Measurements from ENCODE around the gene SKIDA1. TPM values are rescaled to one million over a fixed set of nuclear protein-coding genes. Genes with fewer than 3 reads are reported as not detected.
"Not testable (repeated sequence)": the region's sequence is repeated elsewhere in the genome, so short reads cannot be mapped to it uniquely, and the experiment has no call there.

Gene SKIDA1
- total and polyA plus RNA-seq, 3 experiments from 2014 or later = 0.20 to 0.35 (median 0.24) TPM

DNA sequence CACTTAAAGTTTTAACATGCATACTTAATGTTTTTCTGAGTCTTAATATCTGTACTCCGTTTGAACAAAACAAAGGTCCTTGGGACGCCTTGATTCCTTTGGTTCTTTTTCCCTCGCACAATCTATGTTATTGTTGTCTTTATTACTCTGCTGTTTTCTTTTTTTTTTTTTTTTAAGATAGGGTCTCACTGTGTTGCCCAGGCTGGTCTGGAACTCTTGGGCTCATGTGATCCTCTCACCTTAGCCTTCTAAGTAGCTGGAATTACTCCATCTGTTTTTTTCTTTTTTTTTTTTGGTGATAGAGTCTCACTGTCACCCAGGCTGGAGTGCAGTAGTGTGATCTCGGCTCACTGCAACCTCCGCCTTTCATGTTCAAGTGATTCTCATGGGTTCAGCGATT is 21.8 kb upstream of the SKIDA1 start:
- H3K27ac ChIP-seq (ENCODE audit: low read depth, low read length) = no peak overlapping the region
- H3K36me3 Mint-ChIP-seq = peaks cover 0 to 74% (median 27%) of the 10 kb centered on the region in 3 donors
- H3K27me3 Mint-ChIP-seq = no peaks in the 10 kb centered on the region
- H3K9me3 Mint-ChIP-seq = no peaks in the 10 kb centered on the region
- no peaks in the 10 kb centered on the region for H3K36me3 ChIP-seq (ENCODE audit: insufficient read depth, low read length)
- peaks cover 28 to 42% (median 38%) of the 10 kb centered on the region in 3 donors for H3K4me1 Mint-ChIP-seq
- H3K4me1 ChIP-seq (ENCODE audit: insufficient read depth, low read length) = peaks cover 4% of the 10 kb centered on the region
- H3K4me3 ChIP-seq (ENCODE audit: low read length) = no peak overlapping the region
- no peak overlapping the region for H3K4me3 Mint-ChIP-seq
- no peak for DNase-seq
- H3K27ac Mint-ChIP-seq = peak overlapping the region in 1 of 8 donors; percentile 3
- no peaks in the 10 kb centered on the region for H3K27me3 ChIP-seq (ENCODE audit: insufficient read depth, low read length, poor library complexity, severe bottlenecking)
- no peaks in the 10 kb centered on the region for H3K9me3 ChIP-seq (ENCODE audit: low read length)
- CTCF ChIA-PET = interaction anchor here (1.2 kb wide), 1 partner anchor 51 kb away, joined by 3 read pairs; no protein-coding TSS in a partner anchor
- POLR2A ChIA-PET = no interaction called here

DNA sequence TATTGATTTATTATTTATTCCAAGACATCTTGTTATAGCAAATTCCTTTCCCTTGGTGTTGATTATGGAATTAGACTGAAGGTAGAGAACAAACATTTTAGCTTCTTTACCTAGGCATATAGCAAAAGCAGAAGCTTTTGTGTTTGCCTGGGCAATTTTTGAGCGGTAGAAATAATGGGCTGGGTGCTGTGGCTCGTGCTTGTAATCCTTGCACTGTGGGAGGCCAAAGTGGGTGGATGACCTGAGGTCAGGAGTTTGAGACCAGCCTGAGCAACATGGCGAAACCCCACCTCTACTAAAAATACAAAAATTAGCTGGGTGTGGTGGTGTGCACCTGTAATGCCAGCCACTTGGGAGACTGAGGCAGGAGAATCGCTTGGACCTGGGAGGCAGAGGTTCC is 15.2 kb upstream of the SKIDA1 start:
- DNase-seq; H3K27ac ChIP-seq (ENCODE audit: low read depth, low read length); H3K4me1 ChIP-seq (ENCODE audit: insufficient read depth, low read length); POLR2A ChIA-PET; H3K27ac Mint-ChIP-seq; H3K9me3 Mint-ChIP-seq; H3K4me3 Mint-ChIP-seq; H3K4me3 ChIP-seq (ENCODE audit: low read length); H3K27me3 ChIP-seq (ENCODE audit: insufficient read depth, low read length, poor library complexity, severe bottlenecking); H3K9me3 ChIP-seq (ENCODE audit: low read length); H3K27me3 Mint-ChIP-seq: not testable (repeated sequence)
- peaks cover 11% of the 10 kb centered on the region for H3K36me3 ChIP-seq (ENCODE audit: insufficient read depth, low read length)
- Mint-ChIP-seq H3K4me1 (peaks cover 21 to 38% (median 34%) of the 10 kb centered on the region in 3 donors), H3K36me3 (peaks cover 11 to 77% (median 31%) of the 10 kb centered on the region in 3 donors)
- CTCF ChIA-PET = interaction anchor here (0.6 to 1.5 kb wide), 2 partner anchors 192 to 1311 kb away, joined by 3 read pairs; no protein-coding TSS in a partner anchor

DNA sequence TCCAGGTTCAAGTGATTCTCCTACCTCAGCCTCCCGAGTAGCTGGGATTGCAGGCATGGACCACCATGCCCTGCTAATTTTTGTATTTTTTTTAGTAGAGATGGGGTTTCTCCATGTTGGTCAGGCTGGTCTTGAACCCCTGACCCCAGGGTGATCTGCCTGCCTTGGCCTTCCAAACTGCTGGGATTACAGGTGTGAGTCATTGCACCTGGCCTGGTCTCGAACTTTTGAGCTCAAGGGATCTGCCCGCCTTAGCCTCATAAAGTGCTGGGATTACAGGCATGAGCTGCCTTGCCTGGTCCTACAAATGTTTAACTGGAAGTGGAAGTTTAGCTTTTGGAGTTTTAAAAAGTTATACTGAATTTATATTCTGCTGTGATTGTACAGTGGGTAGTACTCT is 11.4 kb upstream of the SKIDA1 start:
- H3K27ac Mint-ChIP-seq = peak overlapping the region in 5 of 8 donors; percentile 14 to 82 (median 74)
- no peaks in the 10 kb centered on the region for H3K27me3 ChIP-seq (ENCODE audit: insufficient read depth, low read length, poor library complexity, severe bottlenecking)
- no peak overlapping the region for H3K27ac ChIP-seq (ENCODE audit: low read depth, low read length)
- H3K4me3 ChIP-seq (ENCODE audit: low read length) = no peak overlapping the region
- H3K36me3 ChIP-seq (ENCODE audit: insufficient read depth, low read length) = peaks cover 8% of the 10 kb centered on the region
- peaks cover 23% of the 10 kb centered on the region for H3K4me1 ChIP-seq (ENCODE audit: insufficient read depth, low read length)
- POLR2A ChIA-PET = no interaction called here
- H3K4me1 Mint-ChIP-seq = peaks cover 29 to 42% (median 36%) of the 10 kb centered on the region in 3 donors
- CTCF ChIA-PET = interaction anchor here (0.8 to 2.5 kb wide), 2 partner anchors 11 to 41 kb away, joined by 3 to 8 read pairs; partner anchors contain the start of gene SKIDA1
- H3K4me3 Mint-ChIP-seq = peak overlapping the region in 6 of 7 donors; percentile 2 to 85 (median 58)
- no peak for DNase-seq
- H3K36me3 Mint-ChIP-seq = peaks cover 9 to 53% (median 10%) of the 10 kb centered on the region in 3 donors
- H3K27me3 Mint-ChIP-seq = no peaks in the 10 kb centered on the region
- no peaks in the 10 kb centered on the region for H3K9me3 Mint-ChIP-seq
- H3K9me3 ChIP-seq (ENCODE audit: low read length) = no peaks in the 10 kb centered on the region

DNA sequence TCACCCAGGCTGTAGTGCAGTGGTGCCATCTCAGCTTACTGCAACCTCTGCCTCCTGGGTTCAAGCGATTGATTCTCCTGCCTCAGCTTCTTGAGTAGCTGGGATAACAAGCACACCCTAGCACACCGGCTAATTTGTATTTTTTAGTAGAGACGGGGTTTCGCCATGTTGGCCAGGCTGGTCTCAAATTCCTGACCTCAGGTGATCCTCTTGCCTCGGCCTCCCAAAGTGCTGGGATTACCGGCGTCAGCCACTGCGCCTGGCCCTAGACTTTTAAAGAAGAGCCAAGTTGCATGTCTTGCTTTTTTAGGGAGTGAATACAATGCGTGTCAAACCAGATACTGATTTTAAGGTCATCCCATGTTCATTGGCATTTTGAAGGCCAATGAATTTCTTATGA is 10.5 kb upstream of the SKIDA1 start:
- H3K36me3 ChIP-seq (ENCODE audit: insufficient read depth, low read length); H3K4me3 ChIP-seq (ENCODE audit: low read length); DNase-seq; H3K9me3 Mint-ChIP-seq; POLR2A ChIA-PET; H3K27me3 ChIP-seq (ENCODE audit: insufficient read depth, low read length, poor library complexity, severe bottlenecking); H3K9me3 ChIP-seq (ENCODE audit: low read length); CTCF ChIA-PET; H3K27me3 Mint-ChIP-seq; H3K27ac ChIP-seq (ENCODE audit: low read depth, low read length): not testable (repeated sequence)
- peak overlapping the region in 5 of 8 donors; percentile 70 to 89 (median 80) for H3K27ac Mint-ChIP-seq
- peaks cover 25 to 38% (median 31%) of the 10 kb centered on the region in 3 donors for H3K4me1 Mint-ChIP-seq
- peak overlapping the region in 6 of 7 donors; percentile 76 to 94 (median 83) for H3K4me3 Mint-ChIP-seq
- peaks cover 5 to 44% (median 5%) of the 10 kb centered on the region in 3 donors for H3K36me3 Mint-ChIP-seq
- peaks cover 23% of the 10 kb centered on the region for H3K4me1 ChIP-seq (ENCODE audit: insufficient read depth, low read length)

DNA sequence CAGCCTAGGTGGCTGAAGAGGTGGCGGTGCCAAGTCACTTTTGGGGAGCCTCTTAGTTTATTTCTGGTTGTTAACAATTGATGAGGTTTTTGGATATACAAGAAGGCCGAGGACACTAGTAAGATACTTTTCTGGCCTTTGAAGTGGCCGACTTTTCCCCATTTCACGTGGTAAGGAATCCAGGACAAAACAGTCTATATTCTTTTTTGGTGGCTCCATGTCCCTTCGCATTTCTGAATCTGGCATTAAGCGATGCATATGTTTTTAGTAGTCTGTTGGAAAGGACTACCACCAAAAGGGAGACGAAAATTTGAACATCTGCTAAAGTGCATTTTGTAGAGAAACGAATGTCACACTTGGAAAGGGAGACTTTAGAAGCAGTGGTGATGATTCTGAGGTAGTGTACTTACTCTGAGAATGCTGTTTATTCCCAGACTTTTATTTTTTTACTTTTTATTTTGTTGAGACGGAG is 10.0 kb upstream of the SKIDA1 start:
- CTCF ChIA-PET = no interaction called here
- DNase-seq = no peak
- Histone ChIP-seq H3K9me3 (ENCODE audit: low read length) (no peaks in the 10 kb centered on the region), H3K27ac (ENCODE audit: low read depth, low read length) (no peak overlapping the region), H3K4me1 (ENCODE audit: insufficient read depth, low read length) (peaks cover 23% of the 10 kb centered on the region), H3K27me3 (ENCODE audit: insufficient read depth, low read length, poor library complexity, severe bottlenecking) (no peaks in the 10 kb centered on the region), H3K36me3 (ENCODE audit: insufficient read depth, low read length) (no peaks in the 10 kb centered on the region), H3K4me3 (ENCODE audit: low read length) (peak overlapping the region; percentile 39)
- Mint-ChIP-seq H3K4me3 (peak overlapping the region; percentile 76 to 94 (median 84)), H3K9me3 (no peaks in the 10 kb centered on the region), H3K36me3 (peaks cover 5 to 41% (median 5%) of the 10 kb centered on the region in 3 donors), H3K27ac (peak overlapping the region; percentile 70 to 89 (median 81)), H3K4me1 (peaks cover 25 to 38% (median 31%) of the 10 kb centered on the region in 3 donors), H3K27me3 (no peaks in the 10 kb centered on the region)
- POLR2A ChIA-PET = no interaction called here

DNA sequence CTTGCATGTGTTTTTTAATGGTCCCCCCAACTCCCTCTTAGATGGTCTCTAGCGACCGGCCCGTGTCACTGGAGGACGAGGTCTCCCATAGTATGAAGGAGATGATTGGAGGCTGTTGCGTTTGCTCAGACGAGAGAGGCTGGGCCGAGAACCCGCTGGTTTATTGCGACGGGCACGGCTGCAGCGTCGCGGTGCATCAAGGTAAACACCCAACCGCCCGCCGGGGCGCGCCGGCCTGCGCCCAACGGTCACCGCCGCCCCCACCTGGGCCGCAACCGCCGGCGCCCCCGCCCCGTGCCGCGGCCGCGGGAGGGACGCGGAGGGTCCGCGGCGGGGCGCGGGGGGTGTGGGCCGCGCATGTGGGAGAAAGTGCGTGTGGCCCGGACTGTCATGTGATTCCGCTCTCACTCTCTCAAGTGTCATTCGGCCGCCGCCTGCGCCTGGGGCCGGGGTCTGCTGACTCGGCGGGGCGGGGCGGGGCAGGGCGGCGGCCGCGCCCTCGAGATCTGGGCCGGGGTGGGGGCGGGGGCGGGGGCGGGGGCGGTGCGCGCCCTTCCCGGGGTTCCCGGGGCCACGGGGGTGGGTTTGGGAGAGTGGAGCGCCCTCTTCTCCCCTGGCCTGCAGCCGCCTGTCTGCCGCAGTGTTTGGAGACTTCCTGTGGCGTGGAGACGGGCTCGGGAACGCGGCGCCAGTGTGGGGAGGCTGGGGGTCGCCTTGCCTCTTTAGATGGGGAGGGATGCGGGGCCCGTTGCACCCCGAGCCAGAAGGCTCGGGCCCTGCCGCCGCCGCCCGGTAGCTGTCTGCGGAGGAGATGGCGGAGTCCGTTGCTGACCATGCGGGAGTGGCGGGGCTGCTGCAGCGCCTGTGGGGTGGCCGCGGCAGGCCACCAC is 9.4 kb upstream of the SKIDA1 start:
- Histone ChIP-seq H3K36me3 (ENCODE audit: insufficient read depth, low read length) (no peaks in the 10 kb centered on the region), H3K27ac (ENCODE audit: low read depth, low read length) (peak overlapping the region; percentile 51), H3K4me3 (ENCODE audit: low read length) (peak overlapping the region; percentile 39), H3K4me1 (ENCODE audit: insufficient read depth, low read length) (peaks cover 23% of the 10 kb centered on the region), H3K27me3 (ENCODE audit: insufficient read depth, low read length, poor library complexity, severe bottlenecking) (no peaks in the 10 kb centered on the region), H3K9me3 (ENCODE audit: low read length) (no peaks in the 10 kb centered on the region)
- H3K4me3 Mint-ChIP-seq = peak overlapping the region; percentile 86 to 96 (median 94)
- H3K27me3 Mint-ChIP-seq = no peaks in the 10 kb centered on the region
- H3K4me1 Mint-ChIP-seq = peaks cover 25 to 38% (median 31%) of the 10 kb centered on the region in 3 donors
- peaks cover 5 to 35% (median 5%) of the 10 kb centered on the region in 3 donors for H3K36me3 Mint-ChIP-seq
- ChIA-PET CTCF (no interaction called here), POLR2A (interaction anchor here (1.6 kb wide), 1 partner anchor 694 kb away, joined by 3 read pairs; no protein-coding TSS in a partner anchor)
- H3K9me3 Mint-ChIP-seq = no peaks in the 10 kb centered on the region
- H3K27ac Mint-ChIP-seq = peak overlapping the region; percentile 80 to 92 (median 88)
- peak; percentile 40 to 68 (median 47) for DNase-seq

DNA sequence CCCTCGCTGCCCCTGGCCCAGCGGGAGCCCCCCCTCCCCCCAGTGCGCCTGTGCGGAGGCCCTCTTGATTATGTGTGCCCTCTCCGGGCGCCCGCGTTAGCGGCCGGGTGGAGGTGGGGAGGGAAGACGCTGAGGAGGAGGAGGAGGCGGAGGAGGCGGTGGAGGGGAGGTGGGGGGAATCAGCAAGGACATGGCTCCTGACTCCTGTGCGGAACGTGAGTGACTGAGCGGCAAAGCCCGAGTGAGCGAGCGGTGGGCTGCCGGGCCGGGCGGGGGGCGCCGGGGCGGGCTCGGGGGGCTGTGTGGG is 8.8 kb upstream of the SKIDA1 start:
- H3K4me1 Mint-ChIP-seq = peaks cover 25 to 38% (median 31%) of the 10 kb centered on the region in 3 donors
- POLR2A ChIA-PET = interaction anchor here (1.2 to 1.6 kb wide), 3 partner anchors 9 to 806 kb away, joined by 3 to 4 read pairs (median 3); partner anchors contain the start of gene SKIDA1
- DNase-seq = no peak
- Histone ChIP-seq H3K27me3 (ENCODE audit: insufficient read depth, low read length, poor library complexity, severe bottlenecking) (no peaks in the 10 kb centered on the region), H3K9me3 (ENCODE audit: low read length) (no peaks in the 10 kb centered on the region), H3K36me3 (ENCODE audit: insufficient read depth, low read length) (no peaks in the 10 kb centered on the region), H3K27ac (ENCODE audit: low read depth, low read length) (peak overlapping the region; percentile 51), H3K4me3 (ENCODE audit: low read length) (peak overlapping the region; percentile 34), H3K4me1 (ENCODE audit: insufficient read depth, low read length) (peaks cover 23% of the 10 kb centered on the region)
- H3K9me3 Mint-ChIP-seq = no peaks in the 10 kb centered on the region
- peak overlapping the region in 7 of 8 donors; percentile 58 to 92 (median 88) for H3K27ac Mint-ChIP-seq
- no peaks in the 10 kb centered on the region for H3K27me3 Mint-ChIP-seq
- H3K36me3 Mint-ChIP-seq = peaks cover 5 to 29% (median 5%) of the 10 kb centered on the region in 3 donors
- peak overlapping the region; percentile 86 to 96 (median 94) for H3K4me3 Mint-ChIP-seq
- CTCF ChIA-PET = no interaction called here
